H1 (cell line): ENCODE data around the gene RRAD. TPM values are rescaled to one million over a fixed set of nuclear protein-coding genes. Genes with fewer than 3 reads are reported as not detected.

Source experiments
- ZNF274 ChIP-seq: IDR thresholded peaks from 2 replicates; pipeline ENCODE4 v1.7.0; 2012; ENCODE audit warnings: low read length, borderline replicate concordance; ENCODE audit errors: extremely low read depth
- polyA plus RNA-seq, 7 experiments: library from polyadenylated mRNA; depleted of rRNA in 3 of 7; stranded (reverse) in 5 of 7; unstranded in 2 of 7; fragments of >200 nt in 5 of 7; fragments of 200-250 nt in 2 of 7; gene quantifications; 1 replicate in 5 of 7; 2 replicates in 1 of 7; 4 replicates in 1 of 7; pipeline versions ENCODE4 v1.2.1 to v1.2.3, GENCODE V29; 2011 to 2013; ENCODE audit warnings: missing spikeins in 2 of 7, mixed read lengths in 2 of 7
- total RNA-seq: library from RNA; stranded (reverse); fragmentation: NEBNext Ultra II Directional; extraction: Animal tissue kit (Norgen Biotek cat#: 25700); gene quantifications from 2 replicates; pipeline ENCODE4 v1.2.1, GENCODE V29; 2021

RRAD gene
- total and polyA plus RNA-seq, 2 of the 8 experiments (the other 6 are each of a cell fraction or from before 2014, with no cell fraction given) = 0.17 TPM; not detected in 1

DNA sequence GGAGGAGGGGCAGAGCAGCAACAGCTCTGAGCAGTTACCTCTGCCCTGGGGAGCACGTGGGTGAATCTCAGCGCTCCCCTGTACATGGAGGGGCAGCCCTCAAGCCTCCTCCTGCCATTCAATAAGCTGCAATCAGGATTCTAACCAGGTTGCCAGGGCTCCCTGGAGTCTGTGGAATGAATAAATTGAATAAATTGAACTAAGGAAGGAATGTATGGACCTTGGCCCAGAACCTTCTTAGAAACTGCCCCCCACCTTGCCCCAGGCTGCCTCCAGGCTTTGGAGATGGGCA lies 5.1 kb downstream of the RRAD start (continued):
- TF ChIP-seq ZNF274 = no peak
